Stimulated activated CD8-positive, alpha-beta memory T cell treated with anti-CD3 and anti-CD28 coated beads, Interleukin-7, amount 100 ng/mL, for 24 hours (primary cell): ENCODE measurements around the gene AKR1B15.
"Not testable (repeated sequence)": the region's sequence is repeated elsewhere in the genome, so short reads cannot be mapped to it uniquely, and the experiment has no call there.

Source experiments
- DNase-seq: peaks from one replicate; pipeline ENCODE4 v3.0.0-alpha.2; 2020; ENCODE audit warnings: low read depth

Gene AKR1B15

DNA sequence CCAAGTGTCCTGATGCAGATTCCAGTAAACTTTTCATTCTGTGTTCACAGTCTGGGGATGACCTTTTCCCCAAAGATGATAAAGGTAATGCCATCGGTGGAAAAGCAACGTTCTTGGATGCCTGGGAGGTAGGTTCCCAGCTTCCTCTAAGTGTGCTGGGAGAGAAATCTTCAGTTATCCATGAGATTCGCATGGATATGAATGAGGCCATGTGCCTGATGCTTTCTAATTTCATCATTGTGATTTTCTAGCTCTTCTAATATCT is 16.0 kb upstream of the AKR1B15 start:
- no peak for DNase-seq

DNA sequence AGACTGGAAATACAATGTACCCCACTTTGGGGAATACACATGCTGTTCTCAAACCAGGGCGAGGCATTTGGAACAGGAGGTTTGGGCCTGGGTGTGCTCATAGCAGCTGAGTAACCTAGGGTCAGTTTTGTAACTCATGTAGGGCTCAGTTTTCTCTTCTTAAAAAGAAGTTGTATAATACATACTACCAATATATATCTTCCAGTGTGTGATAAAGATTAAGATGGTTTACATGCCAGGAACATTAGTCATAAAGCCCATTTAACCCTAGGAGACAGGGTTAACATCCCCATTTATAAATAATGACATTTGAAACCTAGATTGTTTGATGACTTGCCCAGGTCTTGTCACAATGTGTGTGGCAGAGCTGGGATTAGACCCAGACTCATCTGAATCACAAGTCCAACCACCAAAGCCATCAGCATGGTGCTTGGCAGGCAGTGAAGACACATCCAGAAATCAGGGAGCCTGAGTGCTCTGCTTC is 15.6 kb upstream of the AKR1B15 start:
- DNase-seq, result no peak

DNA sequence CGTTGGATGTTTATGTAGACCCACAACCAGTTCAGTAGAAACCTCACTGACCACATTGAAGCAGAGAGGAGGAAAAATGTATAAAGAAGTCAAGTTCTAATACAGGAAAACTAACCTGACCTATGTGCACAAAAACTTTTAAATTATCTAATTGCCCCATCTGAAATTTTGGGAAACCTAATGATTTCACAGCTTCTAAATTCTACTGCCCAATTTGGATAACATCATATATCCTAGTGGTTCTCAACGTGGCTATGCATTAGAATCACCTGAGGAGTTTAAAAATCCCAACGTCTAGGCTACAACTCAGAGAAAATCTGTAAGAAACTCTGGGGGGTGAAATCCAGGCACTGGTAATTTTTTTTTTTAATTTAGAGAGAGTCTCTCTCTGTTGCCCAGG is 14.3 kb upstream of the AKR1B15 start:
- no peak for DNase-seq

DNA sequence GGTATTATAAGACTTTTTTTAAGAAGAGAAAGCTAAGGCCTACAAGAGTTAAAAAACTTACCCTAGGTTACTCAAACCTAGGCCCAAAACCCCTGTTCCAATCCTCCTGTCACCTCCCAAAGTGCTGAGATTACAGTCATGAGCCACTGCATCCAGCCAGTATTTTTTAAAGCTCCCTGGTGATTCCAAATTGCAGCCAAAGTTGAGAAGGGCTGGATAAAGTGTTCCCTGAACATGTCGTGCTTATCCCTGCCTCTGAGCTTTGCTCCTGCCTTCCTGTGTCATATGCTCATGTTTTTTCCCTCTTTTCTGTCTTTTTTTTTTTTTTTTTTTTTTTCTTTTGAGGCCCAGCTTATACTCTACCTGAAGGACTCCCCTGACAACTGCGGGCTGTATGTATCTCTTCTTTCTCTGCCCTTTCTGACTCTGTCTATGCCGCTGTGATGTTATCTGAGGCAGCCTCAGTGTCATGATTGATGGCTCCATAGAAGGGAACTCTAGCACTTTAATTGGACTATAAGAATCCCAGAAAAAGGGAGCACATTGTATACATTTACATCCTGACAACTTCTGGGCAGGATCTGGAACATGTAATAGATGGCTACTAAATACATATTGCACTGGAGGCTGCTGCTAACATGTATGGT is 13.5 kb upstream of the AKR1B15 start:
- no peak for DNase-seq

DNA sequence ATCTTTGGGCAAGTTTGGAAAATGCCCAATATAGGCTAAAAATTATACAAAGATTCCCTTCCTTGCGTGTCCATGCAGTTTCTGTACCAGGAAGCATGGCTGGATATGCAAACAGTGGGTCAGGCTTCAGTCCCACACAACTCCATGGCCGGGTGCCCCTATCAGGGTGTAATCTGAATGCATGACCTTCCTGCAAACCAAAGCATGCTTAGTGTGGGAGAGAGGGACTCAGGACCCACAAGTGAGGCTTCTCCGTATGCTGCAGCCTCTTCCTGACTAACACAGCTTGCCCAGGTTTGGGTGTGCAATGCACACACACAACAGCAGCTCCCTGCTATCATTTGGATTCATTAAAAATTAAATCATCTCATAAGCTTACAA is 13.0 kb upstream of the AKR1B15 start:
- DNase-seq, result no peak

DNA sequence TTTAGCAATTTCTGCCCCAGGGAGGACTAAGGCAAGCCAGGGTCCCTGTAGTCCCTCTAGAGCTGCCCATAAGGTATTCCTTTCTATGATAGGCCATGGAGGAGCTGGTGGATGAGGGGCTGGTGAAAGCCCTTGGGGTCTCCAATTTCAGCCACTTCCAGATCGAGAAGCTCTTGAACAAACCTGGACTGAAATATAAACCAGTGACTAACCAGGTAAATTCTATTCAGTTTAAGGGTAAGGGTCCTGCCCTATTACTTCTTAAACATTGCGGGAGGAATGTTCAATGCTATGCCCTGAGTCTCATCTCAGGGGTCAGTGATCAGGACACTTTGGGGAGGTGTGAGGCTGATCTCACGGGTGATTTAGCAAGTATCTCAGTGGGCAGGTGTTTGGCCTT is 12.4 kb upstream of the AKR1B15 start:
- not testable (repeated sequence) for DNase-seq

DNA sequence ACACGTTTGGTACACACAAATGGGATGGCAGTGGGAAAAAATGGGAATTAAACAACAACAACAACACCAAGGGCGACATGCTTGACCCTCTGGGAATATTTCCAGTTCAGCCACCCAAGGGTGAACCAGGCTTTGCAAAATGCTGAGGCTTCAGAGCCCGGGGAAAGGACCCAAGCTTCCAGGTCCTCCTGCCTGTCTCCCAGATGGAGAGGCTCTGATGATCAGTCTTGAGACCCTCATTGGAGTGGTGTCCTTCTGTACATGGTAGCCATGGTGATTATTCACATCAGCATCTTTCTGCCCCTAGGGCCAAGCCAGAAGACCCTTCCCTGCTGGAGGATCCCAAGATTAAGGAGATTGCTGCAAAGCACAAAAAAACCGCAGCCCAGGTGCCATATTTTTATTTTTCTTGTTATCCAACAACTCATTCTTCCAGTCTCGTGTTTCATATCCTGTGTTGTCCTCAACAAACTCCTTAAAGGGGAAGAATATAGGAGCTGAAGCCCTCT is 11.6 kb upstream of the AKR1B15 start:
- not testable (repeated sequence) for DNase-seq

DNA sequence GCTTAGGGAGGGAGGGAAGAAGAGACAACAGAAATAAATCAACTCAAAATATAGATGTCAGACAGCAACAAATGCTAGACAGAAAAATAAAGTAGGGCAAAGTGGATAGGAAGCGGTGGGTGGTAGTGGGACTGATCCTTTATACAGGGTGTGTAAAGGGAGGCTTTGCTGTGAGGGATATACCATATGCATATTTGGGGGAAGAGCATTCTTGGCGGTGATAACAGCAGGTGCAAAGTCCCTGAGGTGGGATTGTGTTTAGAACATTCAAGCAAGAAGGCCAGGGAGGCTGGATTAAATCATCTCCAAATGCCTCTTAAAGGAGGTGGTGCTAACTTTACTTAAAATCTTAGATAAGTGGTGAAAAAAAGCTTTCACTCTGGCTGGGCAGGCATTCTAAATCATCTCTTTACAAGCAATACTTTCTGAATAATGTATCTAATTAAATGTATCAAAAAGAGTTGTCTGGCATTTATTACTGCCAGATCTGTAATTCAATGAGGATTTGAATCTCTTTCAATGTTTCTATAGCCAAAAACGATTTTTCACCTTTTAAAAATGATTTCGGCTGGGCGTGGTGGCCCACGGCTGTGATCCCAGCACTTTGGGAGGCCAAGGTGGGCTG is 9.4 kb upstream of the AKR1B15 start:
- DNase-seq, result no peak

DNA sequence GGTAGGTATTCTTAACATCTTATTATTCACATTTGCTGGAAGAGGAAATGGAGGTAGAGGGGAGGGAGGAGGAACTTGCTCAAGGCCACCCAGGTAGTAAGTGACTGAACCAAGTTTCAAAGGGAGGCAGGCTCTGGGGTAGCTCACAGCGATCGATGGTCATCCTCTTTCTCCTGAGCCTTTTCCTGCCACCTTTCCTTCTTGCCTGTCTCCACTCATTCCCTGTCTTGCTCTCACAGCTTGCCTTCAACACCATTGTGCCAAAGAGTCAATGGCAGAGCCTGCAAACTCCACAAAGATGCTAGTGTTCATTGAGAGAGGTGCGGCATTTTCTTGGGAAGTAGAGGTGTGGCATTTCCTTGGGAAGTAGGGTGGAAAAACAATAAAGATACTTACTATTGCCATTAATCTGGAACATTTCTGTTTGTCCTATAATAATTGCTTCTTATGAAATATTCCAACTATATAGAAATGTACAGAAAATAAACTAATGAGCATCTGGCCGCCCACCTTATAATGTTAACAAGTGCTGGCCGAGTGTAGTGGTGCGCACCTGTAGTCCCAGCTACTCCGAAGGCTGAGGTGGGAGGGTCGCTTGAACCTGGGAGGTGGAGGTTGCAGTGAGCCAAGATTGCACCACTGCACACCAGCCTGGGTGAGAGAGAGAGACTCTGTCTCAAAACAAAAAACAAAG is 7.3 kb upstream of the AKR1B15 start:
- DNase-seq, result not testable (repeated sequence)

DNA sequence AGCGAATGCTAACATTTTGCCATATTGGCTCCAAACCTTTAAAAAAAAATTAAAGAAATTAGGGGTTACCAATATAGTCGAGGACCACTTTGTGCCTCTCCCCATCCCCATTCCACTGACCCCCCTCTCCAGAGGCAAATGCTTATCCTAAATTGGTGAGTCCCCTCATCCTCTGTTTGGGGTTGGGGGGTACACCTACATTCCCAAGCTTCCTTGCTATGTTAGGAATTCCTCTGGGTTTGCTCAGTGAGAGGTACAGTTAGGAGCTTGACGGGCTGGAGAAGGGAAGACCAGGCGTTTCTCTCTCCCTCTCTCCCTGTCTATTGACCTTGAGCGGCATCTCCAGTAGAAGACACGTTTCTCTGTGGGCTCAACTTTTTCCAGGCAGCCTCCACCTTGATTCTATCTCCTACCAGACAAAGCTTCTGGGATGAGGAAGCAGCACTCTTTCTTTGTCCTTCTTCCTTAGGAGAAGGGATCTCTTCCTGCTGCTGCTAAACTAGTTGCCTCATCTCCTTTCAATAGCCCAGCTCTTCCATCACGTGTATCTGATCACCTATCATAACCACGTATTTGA is 6.6 kb upstream of the AKR1B15 start:
- DNase-seq, result no peak

DNA sequence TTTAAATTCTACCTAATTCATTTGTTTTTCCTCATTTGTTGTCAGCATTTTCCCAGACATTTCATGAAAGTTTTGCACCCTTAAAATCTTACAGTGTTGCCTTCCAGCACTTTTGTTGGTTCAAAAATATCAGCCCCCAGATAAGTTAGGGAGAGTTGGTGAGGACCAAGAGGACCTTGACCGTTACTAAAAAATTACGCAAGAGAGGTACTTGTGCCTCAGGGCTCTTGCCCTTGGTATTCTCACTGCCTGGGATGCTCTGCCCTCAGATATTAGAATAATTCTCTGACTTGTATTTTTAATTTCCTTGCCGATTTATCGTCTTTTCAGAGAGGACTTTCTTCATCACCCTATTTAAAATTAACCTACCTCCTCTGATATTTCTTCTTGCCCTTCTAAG is 3.5 kb upstream of the AKR1B15 start:
- no peak for DNase-seq

DNA sequence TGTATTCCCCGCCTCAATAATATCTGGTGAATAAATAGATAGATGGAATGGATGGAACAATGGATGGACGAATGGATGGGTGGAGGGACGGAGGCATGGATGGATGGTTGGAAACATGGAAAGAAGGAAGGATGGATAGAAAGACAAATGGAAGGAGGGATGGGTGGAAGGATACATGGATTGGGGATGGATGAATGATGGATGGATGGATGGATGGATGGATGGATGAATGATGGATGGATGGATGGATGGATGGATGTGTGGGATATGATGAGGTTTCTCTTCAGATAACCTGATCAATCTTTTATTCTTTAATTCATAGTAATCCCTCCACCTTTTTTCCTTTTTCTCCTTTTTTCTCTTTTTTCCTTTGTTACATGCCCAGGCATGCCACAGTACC is 3.0 kb upstream of the AKR1B15 start:
- no peak for DNase-seq

DNA sequence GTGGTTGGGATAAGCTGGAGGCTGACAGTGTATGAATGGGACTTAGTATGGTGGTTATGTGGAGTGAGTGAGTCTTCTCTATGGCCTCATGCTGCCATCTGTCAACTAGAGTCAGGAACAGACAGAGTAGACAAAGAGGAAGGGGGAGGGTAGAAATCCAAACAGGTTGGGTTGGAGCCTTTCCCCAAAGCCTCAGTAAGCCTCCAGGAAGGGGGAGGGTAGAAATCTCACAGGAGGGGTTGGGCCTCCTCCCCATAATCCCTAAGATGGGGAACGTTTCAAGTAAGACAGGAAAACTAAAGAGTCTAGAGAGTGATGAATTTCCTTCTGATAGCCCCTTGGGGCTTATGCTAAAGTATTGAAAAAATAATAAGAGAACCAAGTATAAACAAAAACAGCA is 2.0 kb upstream of the AKR1B15 start:
- DNase-seq, result no peak

DNA sequence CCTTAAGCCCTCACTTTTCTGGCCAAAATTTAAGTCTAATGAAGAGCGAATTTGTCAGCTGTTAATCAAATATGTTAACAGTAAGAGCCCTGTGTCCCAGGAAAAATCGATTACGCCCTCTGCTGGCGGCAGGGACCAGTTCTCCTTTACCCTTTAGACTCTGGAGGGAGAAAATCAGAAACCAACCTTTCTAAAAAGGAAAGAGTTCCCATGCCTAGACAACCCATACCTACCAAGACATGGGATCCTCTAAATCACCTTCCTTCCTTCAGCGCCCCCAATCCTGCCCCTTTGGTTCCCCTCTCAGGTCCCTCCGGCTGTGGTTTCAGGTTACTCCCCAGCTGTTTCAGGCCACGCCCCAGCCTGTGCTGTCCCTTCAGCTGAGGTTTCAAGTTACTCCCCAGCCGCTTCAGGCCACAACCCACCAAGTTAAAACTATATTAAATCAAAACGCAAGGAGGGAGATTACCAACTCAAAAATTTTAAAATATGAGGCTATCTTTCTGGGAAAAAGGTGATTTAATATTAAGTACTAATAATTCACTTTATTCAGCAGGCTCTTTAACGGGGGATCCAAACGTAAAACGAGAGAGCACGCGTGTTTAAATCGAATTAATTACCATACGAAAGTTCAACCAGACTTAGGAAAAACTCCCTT is 1.4 kb upstream of the AKR1B15 start:
- peak; percentile 39 for DNase-seq

DNA sequence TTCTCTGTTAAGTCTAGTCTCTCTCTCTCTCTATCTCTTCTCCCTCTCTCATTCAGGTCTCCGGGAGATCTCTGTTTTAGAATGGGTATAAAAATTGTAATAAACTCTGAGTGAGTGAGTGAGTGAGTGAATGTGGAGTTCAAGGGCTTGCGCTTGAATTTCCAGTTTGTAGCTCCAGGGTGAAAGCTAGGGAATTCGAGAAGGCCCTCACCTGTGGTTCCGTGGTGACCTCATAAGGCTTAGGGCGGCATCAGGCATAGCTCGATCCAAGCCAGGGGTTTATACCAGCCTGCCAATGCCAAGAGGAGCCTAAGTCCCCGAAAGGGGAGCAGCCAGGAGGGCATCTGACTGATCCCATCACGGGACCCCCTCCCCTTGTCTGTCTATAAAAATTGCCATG is 456 bp downstream of the AKR1B15 start:
- DNase-seq, result no peak

DNA sequence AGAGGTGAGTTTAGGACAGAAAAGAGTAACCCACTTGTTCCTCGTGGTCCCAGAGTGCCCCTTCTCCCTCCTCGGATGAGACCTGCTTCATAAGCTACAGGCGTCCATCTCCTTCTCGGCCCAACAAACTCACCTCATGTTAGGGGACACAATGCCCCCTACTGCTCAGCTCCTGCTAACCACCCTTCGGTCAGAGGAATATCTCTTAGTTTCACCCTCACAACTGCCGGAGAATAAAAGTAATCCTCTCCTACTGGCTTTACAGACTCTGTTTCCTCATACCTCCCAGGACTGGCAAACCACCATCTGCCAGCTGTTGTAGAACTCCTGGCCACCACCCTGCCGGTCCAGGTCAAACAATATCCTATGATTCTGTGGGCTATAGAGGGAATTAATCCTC is 3.2 kb downstream of the AKR1B15 start:
- DNase-seq, result no peak

DNA sequence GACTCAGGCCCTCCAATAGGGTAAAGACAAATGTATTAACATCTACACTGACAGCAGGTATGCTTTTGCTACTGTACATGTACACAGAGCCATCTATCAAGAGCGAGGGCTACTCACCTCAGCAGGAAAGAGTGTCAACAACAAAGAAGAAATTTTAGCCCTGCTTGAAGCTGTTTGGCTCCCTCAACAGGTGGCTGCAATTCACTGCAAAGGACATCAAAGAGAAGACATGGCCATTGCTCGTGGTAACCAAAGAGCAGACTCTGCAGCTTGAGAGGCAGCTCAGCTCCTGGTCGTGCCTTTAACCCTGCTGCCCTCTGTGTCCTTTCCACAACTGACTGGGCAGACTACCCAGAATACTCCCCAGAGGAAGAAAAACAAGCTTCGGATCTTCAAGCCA is 5.1 kb downstream of the AKR1B15 start:
- DNase-seq, result no peak

DNA sequence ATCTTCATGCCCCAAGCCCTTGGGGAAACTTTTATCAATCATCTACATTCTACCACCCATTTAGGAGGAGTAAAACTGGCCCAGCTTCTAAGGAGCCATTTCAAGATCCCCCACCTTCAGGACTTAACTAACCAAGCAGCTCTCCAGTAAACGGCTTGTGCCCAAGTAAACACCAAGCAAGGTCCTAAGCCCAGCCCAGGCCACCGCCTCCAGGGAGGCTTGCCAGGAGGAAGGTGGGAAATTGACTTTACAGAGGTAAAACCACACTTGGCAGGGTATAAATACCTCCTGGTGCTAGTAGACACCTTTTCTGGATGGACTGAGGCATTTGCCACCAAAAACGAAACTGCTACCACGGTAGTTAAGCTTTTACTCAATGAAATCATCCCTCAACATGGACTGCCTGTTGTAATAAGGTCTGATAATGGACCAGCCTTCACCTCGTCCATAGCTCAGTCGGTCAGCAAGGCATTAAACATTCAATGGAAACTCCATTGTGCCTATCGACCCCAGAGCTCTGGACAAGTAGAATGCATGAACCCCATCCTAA is 5.6 kb downstream of the AKR1B15 start:
- DNase-seq, result no peak

DNA sequence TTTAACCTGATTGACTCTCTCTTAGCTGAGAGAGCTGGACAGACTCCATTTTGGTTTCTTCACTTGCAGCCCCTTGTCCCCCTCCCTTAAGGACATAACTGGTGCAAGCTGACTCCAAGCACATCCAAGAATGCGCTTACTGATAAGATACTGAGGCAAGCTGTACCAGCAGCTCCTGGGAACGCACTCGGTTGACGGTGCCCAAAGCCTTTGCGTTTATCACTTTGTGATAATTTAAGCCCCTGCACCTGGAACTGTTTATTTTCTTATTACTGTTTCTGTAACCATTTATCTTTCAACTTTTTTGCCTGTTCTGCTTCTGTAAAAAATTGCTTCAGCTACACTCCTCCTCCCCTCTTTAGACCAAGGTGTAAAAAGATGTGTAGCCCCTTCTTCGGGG is 8.5 kb downstream of the AKR1B15 start:
- no peak for DNase-seq

DNA sequence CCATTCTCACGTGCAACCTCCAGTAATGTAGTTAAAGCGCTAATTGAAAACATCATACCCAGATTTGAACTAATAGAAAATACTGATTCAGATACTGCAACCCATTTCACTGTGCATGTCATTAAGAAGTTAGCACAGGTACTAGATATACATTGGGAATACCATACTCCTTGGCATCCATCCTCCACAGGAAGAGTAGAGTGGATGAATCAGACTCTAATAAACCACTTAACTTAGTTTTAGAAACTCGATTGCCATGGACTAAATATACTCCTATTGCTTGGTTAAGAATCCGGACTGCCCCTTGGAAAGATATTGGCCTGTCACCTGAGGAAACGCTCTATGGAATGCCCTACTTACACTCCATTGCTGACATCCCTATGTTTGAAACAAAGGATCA is 9.5 kb downstream of the AKR1B15 start:
- DNase-seq, result no peak

DNA sequence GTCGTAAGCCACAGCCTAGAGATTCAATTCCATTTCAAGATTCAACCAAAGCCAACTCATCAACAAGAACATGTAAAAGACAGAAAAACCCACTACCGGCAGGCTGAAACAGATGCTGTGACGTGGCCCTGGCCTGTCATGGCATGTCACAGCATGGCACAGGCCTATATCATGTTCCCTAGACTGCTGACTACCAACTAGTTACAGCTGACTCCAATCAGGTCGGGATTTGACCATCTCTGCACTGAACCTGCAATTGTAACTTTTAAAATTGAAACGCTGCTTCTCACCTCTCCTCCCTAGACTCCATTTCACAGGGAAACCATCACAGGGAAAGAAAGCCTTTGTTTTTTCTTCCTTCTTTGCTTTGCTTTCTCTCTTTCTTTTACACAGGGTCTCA is 12.7 kb downstream of the AKR1B15 start:
- DNase-seq, result not testable (repeated sequence)

DNA sequence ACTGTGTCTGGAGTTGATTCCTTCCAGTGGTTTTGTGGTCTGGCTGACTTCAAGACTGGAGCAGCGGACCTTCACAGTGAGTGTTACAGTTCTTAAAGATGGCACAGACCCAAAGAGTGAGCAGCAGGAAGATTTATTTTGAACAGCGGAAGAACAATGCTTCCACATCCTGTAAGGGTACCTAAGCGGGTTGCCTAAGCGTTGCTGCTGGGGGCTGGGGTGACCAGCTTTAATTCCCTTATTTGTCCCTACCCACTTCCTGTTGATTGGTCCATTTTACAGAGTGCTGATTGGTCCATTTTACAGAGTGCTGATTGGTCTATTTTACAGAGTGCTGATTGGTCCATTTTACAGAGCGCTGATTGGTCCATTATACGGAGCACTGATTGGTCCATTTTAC is 13.2 kb downstream of the AKR1B15 start:
- no peak for DNase-seq

DNA sequence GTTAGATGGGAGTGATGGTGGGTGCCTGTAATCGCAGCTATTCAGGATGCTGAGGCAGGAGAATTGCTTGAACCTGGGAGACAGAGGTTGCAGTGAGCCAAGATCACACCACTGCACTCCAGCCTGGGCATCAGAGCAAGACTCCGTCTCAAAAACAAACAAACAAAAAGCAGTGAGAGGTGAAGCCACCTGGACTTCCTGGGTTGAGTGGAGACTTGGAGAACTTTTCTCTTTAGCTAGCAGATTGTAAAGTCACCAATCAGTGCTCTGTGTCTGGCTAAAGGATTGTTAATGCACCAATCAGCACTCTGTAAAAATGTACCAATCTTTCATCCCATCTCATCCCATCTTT is 14.5 kb downstream of the AKR1B15 start:
- DNase-seq, result not testable (repeated sequence)
